Stimulated activated CD4-positive, alpha-beta T cell treated with anti-CD3 and anti-CD28 coated beads, Interleukin-12 subunit alpha, Interleukin-12 subunit beta, amount 100 ng/mL, for 4 hours (primary cell): ENCODE results near the gene KIF26A.
"Not testable (repeated sequence)": the region's sequence is repeated elsewhere in the genome, so short reads cannot be mapped to it uniquely, and the experiment has no call there.

Experiments
- DNase-seq: peaks from one replicate; pipeline ENCODE4 v3.0.0-alpha.2; 2020

KIF26A gene

DNA sequence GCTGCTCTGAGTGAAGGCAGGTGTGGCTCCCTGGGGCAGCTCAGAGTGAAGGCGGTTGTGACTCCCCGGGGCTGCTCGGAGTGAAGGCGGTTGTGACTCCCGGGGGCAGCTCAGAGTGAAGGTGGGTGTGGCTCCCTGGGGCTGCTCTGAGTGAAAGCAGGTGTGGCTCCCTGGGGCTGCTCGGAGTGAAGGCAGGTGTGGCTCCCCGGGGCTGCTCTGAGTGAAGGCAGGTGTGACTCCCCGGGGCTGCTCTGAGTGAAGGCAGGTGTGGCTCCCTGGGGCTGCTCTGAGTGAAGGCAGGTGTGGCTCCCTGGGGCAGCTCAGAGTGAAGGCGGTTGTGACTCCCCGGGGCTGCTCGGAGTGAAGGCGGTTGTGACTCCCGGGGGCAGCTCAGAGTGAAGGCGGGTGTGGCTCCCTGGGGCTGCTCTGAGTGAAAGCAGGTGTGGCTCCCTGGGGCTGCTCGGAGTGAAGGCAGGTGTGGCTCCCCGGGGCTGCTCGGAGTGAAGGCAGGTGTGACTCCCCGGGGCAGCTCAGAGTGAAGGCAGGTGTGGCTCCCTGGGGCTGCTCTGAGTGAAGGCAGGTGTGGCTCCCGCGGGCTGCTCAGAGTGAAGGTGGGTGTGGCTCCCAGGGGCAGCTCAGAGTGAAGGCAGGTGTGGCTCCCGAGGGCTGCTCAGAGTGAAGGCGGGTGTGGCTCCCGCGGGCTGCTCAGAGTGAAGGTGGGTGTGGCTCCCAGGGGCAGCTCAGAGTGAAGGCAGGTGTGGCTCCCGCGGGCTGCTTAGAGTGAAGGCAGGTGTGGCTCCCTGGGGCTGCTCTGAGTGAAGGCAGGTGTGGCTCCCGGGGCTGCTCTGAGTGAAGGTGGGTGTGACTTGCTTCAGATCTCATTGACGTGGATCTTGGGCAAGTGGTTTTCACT, 87.1 kb downstream of the KIF26A start:
- DNase-seq = not testable (repeated sequence)

GRCh38 chr14:104226421-104227383, 88.3 kb downstream of the KIF26A start:
- no peak for DNase-seq

- no peak for DNase-seq
Measured at GRCh38 chr14:104227806-104228205, 89.4 kb downstream of the KIF26A start.

DNA sequence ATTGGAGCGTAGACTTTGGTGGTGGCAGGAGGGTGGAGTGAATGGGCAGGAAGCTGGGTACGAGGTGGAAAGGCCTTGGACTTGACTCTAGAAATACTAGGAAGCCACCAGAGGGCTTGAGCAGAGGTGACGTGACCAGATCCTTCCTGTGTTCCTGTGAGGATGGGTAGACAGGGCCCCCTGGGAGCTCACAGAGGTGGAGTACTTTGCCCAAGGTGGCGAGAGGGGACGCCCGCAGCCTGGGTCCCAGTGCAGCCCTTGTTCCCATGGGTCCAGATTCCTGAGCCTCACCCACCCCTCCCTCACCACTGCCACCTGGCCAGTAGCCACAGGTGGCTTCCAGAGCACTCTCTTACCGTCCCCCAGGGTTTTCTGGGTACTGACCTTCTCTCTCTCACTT, 89.8 kb downstream of the KIF26A start:
- no peak for DNase-seq

- DNase-seq = no peak
Measured at GRCh38 chr14:104228716-104229533, 90.5 kb downstream of the KIF26A start.

GRCh38 chr14:104229534-104230055, 91.2 kb downstream of the KIF26A start:
- DNase-seq = no peak

GRCh38 chr14:104230119-104230815, 91.9 kb downstream of the KIF26A start:
- DNase-seq = no peak
